NCI-H748 (cell line): ENCODE measurements around the gene MOV10L1.

ENCODE experiments used
- DNase-seq: peaks from one replicate; lab custom pipeline; 2025; ENCODE audit not compliant: unreplicated experiment; lab: John Stamatoyannopoulos, UW

The MOV10L1 gene

GRCh38 chr22:50173311-50173982, 83.6 kb downstream of the MOV10L1 start:
- DNase-seq, result no peak

GRCh38 chr22:50173983-50174355, 84.2 kb downstream of the MOV10L1 start:
- no peak for DNase-seq

GRCh38 chr22:50174382-50175190, 84.8 kb downstream of the MOV10L1 start:
- DNase-seq, result no peak

DNA sequence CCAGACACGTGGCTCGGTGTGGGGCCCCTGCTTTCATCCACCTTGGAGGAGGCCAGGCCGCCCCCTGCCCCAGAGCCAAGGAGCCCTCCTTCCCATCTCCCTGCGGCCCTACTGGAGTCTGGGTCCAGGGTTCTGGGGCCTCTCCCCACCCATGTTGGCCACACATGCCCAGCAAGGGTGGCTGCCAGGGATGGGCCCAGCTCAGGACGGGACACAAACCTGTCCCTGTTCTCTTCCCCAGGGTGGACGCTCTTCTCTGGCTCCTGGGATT, 85.3 kb downstream of the MOV10L1 start:
- no peak for DNase-seq

DNA sequence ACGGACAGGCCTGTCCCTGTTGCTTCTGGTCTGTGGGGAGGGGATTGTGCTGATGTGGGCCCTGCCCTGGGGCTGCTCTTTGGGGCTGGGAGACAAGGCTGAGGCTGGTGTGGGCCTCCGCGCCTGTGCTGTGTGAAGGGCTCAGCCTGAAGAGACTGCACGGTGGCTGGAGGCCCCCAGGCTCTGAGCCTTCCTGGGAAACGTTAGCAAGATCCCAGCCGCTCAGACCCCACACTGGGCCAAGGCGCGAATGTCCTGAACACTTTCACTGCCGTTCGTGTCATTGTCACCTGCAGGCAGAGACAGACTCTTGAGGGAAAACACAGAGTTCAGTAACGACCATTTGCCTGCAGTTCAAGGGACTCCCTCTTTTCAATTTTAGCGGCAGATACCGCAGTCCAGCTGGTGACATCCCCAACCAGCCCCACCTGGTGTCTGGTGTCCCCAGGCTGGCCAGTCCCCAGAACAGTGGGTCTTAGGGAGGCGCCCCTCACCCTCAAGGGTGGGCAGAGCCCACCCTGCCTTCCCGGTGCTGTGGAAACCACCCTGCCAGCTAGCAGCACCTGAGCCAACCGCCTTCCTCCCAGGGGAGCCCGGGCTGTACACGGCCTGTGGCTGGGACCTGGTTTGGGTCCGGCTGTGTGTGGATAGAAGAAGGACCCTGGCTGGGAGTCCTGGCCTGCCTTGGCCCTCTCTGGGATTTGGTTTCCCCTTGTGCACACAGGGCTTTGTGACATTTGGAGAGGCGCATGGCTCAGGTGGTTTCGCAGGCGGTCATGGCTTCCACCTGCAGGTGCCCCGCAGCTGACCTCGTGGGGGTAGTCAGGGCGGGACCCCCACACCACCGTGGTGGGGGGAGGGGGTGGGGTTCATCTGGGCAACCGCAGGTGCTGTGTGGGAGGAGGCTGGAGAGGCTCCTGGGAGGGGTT, 86.4 kb downstream of the MOV10L1 start:
- DNase-seq, result peak; percentile 31

DNA sequence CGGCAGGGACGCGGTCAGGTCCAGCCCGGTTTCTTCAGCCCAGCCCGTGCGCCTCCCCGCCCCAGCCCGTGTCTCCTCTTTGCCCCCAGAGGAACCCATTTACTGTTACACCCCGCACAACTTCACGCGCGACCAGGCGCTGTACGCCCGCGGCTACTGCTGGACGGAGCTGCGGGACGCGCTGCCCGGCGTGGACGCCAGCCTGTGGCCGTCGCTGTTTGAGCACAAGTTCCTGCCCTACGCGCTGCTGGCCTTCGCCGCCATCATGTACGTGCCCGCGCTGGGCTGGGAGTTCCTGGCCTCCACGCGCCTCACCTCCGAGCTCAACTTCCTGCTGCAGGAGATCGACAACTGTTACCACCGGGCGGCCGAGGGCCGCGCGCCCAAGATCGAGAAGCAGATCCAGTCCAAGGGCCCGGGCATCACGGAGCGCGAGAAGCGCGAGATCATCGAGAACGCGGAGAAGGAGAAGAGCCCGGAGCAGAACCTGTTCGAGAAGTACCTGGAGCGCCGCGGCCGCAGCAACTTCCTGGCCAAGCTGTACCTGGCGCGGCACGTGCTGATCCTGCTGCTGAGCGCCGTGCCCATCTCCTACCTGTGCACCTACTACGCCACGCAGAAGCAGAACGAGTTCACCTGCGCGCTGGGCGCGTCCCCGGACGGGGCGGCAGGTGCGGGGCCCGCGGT, 87.2 kb downstream of the MOV10L1 start:
- DNase-seq, result no peak

DNA sequence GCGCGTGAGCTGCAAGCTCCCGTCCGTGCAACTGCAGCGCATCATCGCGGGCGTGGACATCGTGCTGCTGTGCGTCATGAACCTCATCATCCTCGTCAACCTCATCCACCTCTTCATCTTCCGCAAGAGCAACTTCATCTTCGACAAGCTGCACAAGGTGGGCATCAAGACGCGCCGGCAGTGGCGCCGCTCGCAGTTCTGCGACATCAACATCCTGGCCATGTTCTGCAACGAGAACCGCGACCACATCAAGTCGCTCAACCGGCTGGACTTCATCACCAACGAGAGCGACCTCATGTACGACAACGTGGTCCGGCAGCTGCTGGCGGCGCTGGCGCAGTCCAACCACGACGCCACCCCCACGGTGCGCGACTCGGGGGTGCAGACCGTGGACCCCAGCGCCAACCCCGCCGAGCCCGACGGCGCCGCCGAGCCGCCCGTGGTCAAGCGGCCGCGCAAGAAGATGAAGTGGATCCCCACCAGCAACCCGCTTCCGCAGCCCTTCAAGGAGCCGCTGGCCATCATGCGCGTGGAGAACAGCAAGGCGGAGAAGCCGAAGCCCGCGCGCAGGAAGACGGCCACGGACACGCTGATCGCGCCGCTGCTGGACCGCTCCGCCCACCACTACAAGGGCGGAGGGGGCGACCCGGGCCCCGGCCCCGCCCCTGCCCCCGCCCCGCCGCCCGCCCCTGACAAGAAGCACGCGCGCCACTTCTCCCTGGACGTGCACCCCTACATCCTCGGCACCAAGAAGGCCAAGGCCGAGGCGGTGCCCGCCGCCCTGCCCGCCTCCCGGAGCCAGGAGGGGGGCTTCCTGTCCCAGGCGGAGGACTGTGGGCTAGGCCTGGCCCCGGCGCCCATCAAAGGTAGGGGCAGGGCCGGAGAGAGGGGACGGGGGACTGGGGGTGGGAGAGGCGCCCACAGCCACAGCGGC, 88.0 kb downstream of the MOV10L1 start:
- DNase-seq, result no peak

DNA sequence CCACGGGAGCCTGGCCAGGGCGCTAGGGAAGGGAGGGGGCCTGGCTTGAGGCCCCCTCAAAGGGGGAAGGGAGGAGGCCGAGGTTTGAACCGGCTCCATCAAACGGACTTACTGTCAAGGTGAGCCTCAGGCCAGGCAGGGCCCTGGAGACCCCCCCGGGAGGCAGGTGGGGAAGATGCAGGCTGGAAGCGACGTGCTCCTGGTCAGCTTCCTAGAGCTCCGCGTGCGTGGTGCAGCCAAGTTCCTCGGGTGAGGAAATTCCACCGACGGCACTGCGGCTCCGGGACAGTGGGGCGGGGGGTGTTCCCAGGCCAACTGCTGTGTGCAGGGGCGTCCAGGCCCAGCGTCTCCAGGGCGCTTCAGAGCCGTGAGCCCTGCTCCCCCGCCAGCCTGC, 88.7 kb downstream of the MOV10L1 start:
- DNase-seq, result no peak

- DNase-seq, result no peak
These were observed 89.4 kb downstream of the MOV10L1 start for GRCh38 chr22:50178871-50179869.

GRCh38 chr22:50179937-50180726, 90.3 kb downstream of the MOV10L1 start:
- no peak for DNase-seq

- no peak for DNase-seq
These were observed 91.1 kb downstream of the MOV10L1 start for GRCh38 chr22:50180727-50181521.

DNA sequence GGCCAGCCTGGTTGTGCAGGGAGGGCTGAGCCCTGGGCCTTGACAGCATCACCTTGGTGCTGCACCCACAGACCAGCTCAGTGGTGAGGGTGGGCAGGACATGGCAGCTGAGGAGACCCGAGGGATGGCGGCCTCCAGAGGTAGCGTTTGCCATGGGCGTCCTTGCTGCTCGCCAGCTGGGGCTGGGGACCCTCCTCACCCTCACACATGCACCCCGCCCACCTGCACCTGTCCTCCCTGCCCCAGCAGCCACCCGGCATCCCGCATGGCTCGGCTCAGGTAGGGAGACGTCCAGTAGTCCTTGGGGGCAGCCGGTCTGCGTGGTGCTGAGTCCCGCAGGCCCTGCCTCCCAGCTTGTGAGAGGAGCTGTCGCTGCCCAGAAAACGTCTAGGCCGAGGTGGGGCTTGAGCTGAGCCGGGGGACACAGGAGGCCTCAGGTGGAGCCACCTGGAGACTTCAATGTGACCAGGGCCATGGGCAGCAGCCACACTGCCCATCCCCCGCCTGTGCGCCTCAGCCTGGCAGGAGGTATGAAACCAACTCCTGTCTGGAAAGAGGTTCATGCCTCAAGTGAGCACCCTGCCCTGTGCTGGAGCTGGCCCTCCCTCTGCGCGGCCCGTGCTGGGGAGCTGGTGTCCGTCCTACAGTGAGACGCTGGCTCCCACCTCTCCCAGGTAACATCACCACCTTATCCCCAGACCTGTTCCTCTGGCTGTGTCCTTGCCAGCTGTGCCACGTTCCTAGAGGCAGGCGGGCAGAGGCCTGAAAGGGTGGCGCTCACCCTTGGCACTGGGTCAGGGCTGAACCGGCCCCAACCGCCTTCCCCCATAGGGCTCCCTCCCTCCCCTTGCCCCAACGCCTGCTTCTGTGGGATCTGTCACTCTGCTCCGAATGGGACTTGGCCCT, 92.6 kb downstream of the MOV10L1 start:
- DNase-seq, result no peak

GRCh38 chr22:50183141-50183971, 93.5 kb downstream of the MOV10L1 start:
- no peak for DNase-seq

DNA sequence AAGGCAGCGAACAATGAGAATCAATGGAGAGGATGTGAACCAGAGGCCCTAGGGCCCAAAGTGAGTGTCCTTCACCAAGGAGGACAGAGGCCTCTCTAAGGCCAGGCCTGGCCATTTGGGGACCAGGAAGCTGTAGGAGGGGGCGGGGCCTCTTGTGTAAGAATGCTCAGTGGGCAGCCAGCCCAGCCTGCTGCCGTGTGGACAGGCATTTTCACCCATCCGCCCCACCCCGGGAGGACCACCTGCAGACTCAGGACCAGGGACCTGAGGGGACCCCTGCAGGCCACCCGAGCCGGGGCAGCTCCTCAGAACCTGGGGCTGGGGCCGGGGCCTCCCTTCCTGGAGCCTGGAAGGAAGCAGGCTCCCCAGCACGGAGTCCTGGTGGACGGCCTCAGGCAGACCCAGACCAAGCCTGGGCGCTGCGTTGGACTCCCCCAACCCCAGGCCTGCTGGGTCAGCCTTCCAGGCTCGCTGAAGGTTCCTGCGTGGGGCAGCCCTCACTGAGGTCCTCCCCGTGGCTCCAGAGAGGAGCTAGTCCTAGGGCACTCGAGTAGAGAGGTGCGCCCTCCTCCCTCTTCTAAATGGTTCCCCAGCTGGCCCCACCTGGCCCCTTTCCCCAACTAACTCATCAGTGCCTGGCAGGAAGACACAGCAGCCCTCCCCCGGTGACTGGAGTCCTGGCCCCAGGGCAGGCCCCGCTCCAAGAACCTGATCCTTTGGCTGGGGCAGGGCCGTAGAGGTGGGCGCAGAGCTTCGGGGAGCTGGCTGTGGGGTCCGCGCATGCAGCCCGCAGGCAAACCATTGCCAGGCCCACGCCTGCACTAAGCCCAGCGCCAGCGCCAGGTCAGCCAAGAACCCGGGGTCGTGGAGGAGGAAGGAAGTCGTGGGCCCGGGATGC, 94.4 kb downstream of the MOV10L1 start:
- no peak for DNase-seq
